Neural cell (in vitro differentiated cells): ENCODE results near the gene DENND1A. TPM values are rescaled to one million over a fixed set of nuclear protein-coding genes. Genes with fewer than 3 reads are reported as not detected.

Experiments
- H2AFZ ChIP-seq: fragments of 200-600, 300-800 bp; sonication (generic), shearing (Covaris generic); 2 replicates; pipeline ENCODE4 v1.6.0; 2014; ENCODE audit warnings: low read depth, mild to moderate bottlenecking, antibody characterized with exemption, low read length, moderate library complexity
- H3F3A ChIP-seq: fragments of 200-600 bp; shearing (Covaris generic); 2 replicates; pipeline ENCODE4 v1.6.1; 2016; ENCODE audit warnings: mild to moderate bottlenecking, moderate library complexity, mixed read lengths, antibody characterized with exemption, low read length; ENCODE audit not compliant: insufficient read depth, poor library complexity, severe bottlenecking
- H3K27ac ChIP-seq: fragments of 200-600, 300-800 bp; sonication (generic), shearing (Covaris generic); 2 replicates; pipeline ENCODE4 v1.5.1; 2014; ENCODE audit warnings: mild to moderate bottlenecking, low read length, moderate library complexity
- H3K27me3 ChIP-seq: fragments of 300-800, 200-600 bp; sonication (generic), shearing (Covaris generic); 2 replicates; pipeline ENCODE4 v1.6.0; 2014; ENCODE audit warnings: mild to moderate bottlenecking, low read depth, low read length, moderate library complexity; ENCODE audit not compliant: insufficient read depth
- H3K36me3 ChIP-seq: fragments of 300-800, 200-600 bp; sonication (generic), shearing (Covaris generic); 2 replicates; pipeline ENCODE4 v1.5.1; 2014; ENCODE audit warnings: mild to moderate bottlenecking, antibody characterized with exemption, low read length, moderate library complexity; ENCODE audit not compliant: insufficient read depth
- H3K4me2 ChIP-seq: fragments of 300-800, 200-600 bp; sonication (generic), shearing (Covaris generic); 2 replicates; pipeline ENCODE4 v1.6.0; 2014; ENCODE audit warnings: mild to moderate bottlenecking, low read length
- H3K4me3 ChIP-seq: fragments of 300-800, 200-600 bp; sonication (generic), shearing (Covaris generic); 2 replicates; pipeline ENCODE4 v1.5.1; 2014; ENCODE audit warnings: mild to moderate bottlenecking, low read length, moderate library complexity
- H3K79me2 ChIP-seq: fragments of 200-600 bp; shearing (Covaris generic); replicated peaks from 2 replicates; pipeline ENCODE4 v1.6.0; 2014; ENCODE audit warnings: mild to moderate bottlenecking, low read length, moderate library complexity; ENCODE audit not compliant: insufficient read depth
- H3K9ac ChIP-seq: fragments of 300-800, 200-600 bp; sonication (generic), shearing (Covaris generic); 2 replicates; pipeline ENCODE4 v1.6.1; 2016; ENCODE audit warnings: mild to moderate bottlenecking, low read length, mixed read lengths
- H3K9me2 ChIP-seq: fragments of 200-600 bp; shearing (Covaris generic); 2 replicates; pipeline ENCODE4 v1.6.1; 2016; ENCODE audit warnings: mild to moderate bottlenecking, low read length, mixed read lengths; ENCODE audit not compliant: insufficient read depth
- H3K9me3 ChIP-seq: fragments of 200-600, 300-800 bp; sonication (generic), shearing (Covaris generic); 2 replicates; pipeline ENCODE4 v1.6.1; 2016; ENCODE audit warnings: mild to moderate bottlenecking, mixed run types, low read length, moderate library complexity, mixed read lengths
- H4K20me1 ChIP-seq: fragments of 200-600 bp; shearing (Covaris generic); 2 replicates; pipeline ENCODE4 v1.6.1; 2016; ENCODE audit warnings: mild to moderate bottlenecking, mixed run types; ENCODE audit not compliant: insufficient read depth
- CTCF ChIP-seq: fragments of 450-650 bp; IDR thresholded peaks from 2 replicates; pipeline ENCODE4 v1.5.1; 2014; ENCODE audit warnings: antibody characterized with exemption, mild to moderate bottlenecking, moderate library complexity; ENCODE audit not compliant: poor library complexity, severe bottlenecking
- EP300 ChIP-seq: fragments of 450-650 bp; conservative IDR thresholded peaks from 2 replicates; pipeline ENCODE4 v1.6.1; 2014; ENCODE audit warnings: antibody characterized with exemption, mild to moderate bottlenecking, moderate library complexity; ENCODE audit not compliant: poor library complexity, severe bottlenecking
- EZH2 ChIP-seq: fragments of 200-600, 300-800 bp; shearing (Covaris generic), sonication (generic); IDR thresholded peaks from 2 replicates; pipeline ENCODE4 v1.6.1; 2014; ENCODE audit warnings: antibody characterized with exemption, low read length, borderline replicate concordance, mild to moderate bottlenecking; ENCODE audit not compliant: insufficient read depth, poor library complexity, severe bottlenecking
- MXI1 ChIP-seq: fragments of 450-650 bp; conservative IDR thresholded peaks from 2 replicates; pipeline ENCODE4 v1.6.1; 2014; ENCODE audit warnings: antibody characterized with exemption, mild to moderate bottlenecking; ENCODE audit not compliant: poor library complexity, severe bottlenecking
- POLR2AphosphoS5 ChIP-seq: IDR thresholded peaks from 2 replicates; pipeline ENCODE4 v1.6.1; 2012
- RAD21 ChIP-seq: fragments of 450-650 bp; conservative IDR thresholded peaks from 2 replicates; pipeline ENCODE4 v1.6.1; 2014; ENCODE audit warnings: antibody characterized with exemption, mild to moderate bottlenecking, moderate library complexity
- REST ChIP-seq: IDR thresholded peaks from 2 replicates; pipeline ENCODE4 v1.6.1; 2012; ENCODE audit warnings: borderline replicate concordance
- SMC3 ChIP-seq: fragments of 450-650 bp; conservative IDR thresholded peaks from 2 replicates; pipeline ENCODE4 v1.6.1; 2014; ENCODE audit warnings: antibody characterized with exemption, mild to moderate bottlenecking, moderate library complexity; ENCODE audit not compliant: poor library complexity
- TAF1 ChIP-seq: IDR thresholded peaks from 2 replicates; pipeline ENCODE4 v1.6.1; 2012; ENCODE audit warnings: low read depth
- polyA plus RNA-seq: library from polyadenylated mRNA; depleted of rRNA; stranded (reverse); fragments of >200 nt; gene quantifications from 2 replicates; pipeline ENCODE4 v1.2.3, GENCODE V29; 2014

The DENND1A gene
- polyA plus RNA-seq, 1 donor from 2014 or later: 2.3 TPM

- Histone ChIP-seq H3K27ac (no peak overlapping the region), H3K4me3 (no peak overlapping the region), H3K4me2 (no peak overlapping the region), H3K27me3 (no peaks in the 10 kb centered on the region), H4K20me1 (no peaks in the 10 kb centered on the region), H3K9me3 (no peaks in the 10 kb centered on the region), H3F3A (no peaks in the 10 kb centered on the region), H2AFZ (no peak overlapping the region), H3K9me2 (no peaks in the 10 kb centered on the region), H3K36me3 (no peaks in the 10 kb centered on the region), H3K9ac (no peak overlapping the region), H3K79me2 (no peaks in the 10 kb centered on the region)
- TF ChIP-seq MXI1 (no peak), TAF1 (no peak), SMC3 (no peak), EP300 (no peak), CTCF (no peak), POLR2AphosphoS5 (no peak), RAD21 (no peak), REST (no peak), EZH2 (no peak)
Observed at GRCh38 chr9:123975871-123976270, 45.9 kb upstream of the DENND1A start.

GRCh38 chr9:123974471-123974870 is 44.5 kb upstream of the DENND1A start:
- TF ChIP-seq SMC3: no peak
- no peak for TF ChIP-seq MXI1
- TF ChIP-seq POLR2AphosphoS5: no peak
- TF ChIP-seq CTCF: no peak
- TF ChIP-seq REST: no peak
- no peak for TF ChIP-seq RAD21
- no peak for TF ChIP-seq EZH2
- no peak for TF ChIP-seq EP300

More at GRCh38 chr9:123974471-123974870, 44.5 kb upstream of the DENND1A start:
- no peak overlapping the region for H3K27ac ChIP-seq
- H3F3A ChIP-seq: no peaks in the 10 kb centered on the region
- H2AFZ ChIP-seq: no peak overlapping the region
- no peak overlapping the region for H3K4me3 ChIP-seq
- no peaks in the 10 kb centered on the region for H3K27me3 ChIP-seq
- H3K4me2 ChIP-seq: no peak overlapping the region
- no peaks in the 10 kb centered on the region for H3K9me2 ChIP-seq
- H3K36me3 ChIP-seq: no peaks in the 10 kb centered on the region
- H4K20me1 ChIP-seq: no peaks in the 10 kb centered on the region
- H3K79me2 ChIP-seq: no peaks in the 10 kb centered on the region
- no peak overlapping the region for H3K9ac ChIP-seq
- no peaks in the 10 kb centered on the region for H3K9me3 ChIP-seq
